T-helper 1 cell treated with Interleukin-12 subunit alpha and Interleukin-12 subunit beta and Interleukin-4 antibody, amounts not matched to agents 30 μg/mL and 1 μg/mL, for 36 hours (primary cell): ENCODE measurements around the gene TSHZ1.

Experiments
- H3K27ac Mint-ChIP-seq: one replicate; pipeline ENCODE4 v1.8.0; 2021; ENCODE audit warnings: mild to moderate bottlenecking, mixed read lengths
- H3K27me3 Mint-ChIP-seq: one replicate; pipeline ENCODE4 v1.8.0; 2021; ENCODE audit warnings: low read depth, mixed read lengths
- H3K36me3 Mint-ChIP-seq: one replicate; pipeline ENCODE4 v1.8.0; 2021; ENCODE audit warnings: low read depth, mixed read lengths
- H3K4me1 Mint-ChIP-seq: one replicate; pipeline ENCODE4 v1.8.0; 2021; ENCODE audit warnings: low read depth, mixed read lengths
- H3K4me3 Mint-ChIP-seq: one replicate; pipeline ENCODE4 v1.8.0; 2021; ENCODE audit warnings: mild to moderate bottlenecking, moderate library complexity, mixed read lengths
- H3K9me3 Mint-ChIP-seq: one replicate; pipeline ENCODE4 v1.8.0; 2021; ENCODE audit warnings: mixed read lengths

TSHZ1 gene

GRCh38 chr18:75267643-75268363 lies 57.2 kb downstream of the TSHZ1 start:
- no peaks in the 10 kb centered on the region for H3K27me3 Mint-ChIP-seq
- H3K27ac Mint-ChIP-seq, result no peak overlapping the region
- H3K4me3 Mint-ChIP-seq, result no peak overlapping the region
- H3K4me1 Mint-ChIP-seq, result peaks cover 10% of the 10 kb centered on the region
- H3K9me3 Mint-ChIP-seq, result no peaks in the 10 kb centered on the region
- H3K36me3 Mint-ChIP-seq, result no peaks in the 10 kb centered on the region

GRCh38 chr18:75268364-75268646 lies 57.7 kb downstream of the TSHZ1 start:
- Mint-ChIP-seq H3K4me3 (no peak overlapping the region), H3K27ac (no peak overlapping the region), H3K4me1 (peaks cover 10% of the 10 kb centered on the region), H3K9me3 (no peaks in the 10 kb centered on the region), H3K27me3 (no peaks in the 10 kb centered on the region), H3K36me3 (no peaks in the 10 kb centered on the region)

- Mint-ChIP-seq H3K4me1 (peaks cover 10% of the 10 kb centered on the region), H3K27ac (no peak overlapping the region), H3K36me3 (no peaks in the 10 kb centered on the region), H3K4me3 (no peak overlapping the region), H3K27me3 (no peaks in the 10 kb centered on the region), H3K9me3 (no peaks in the 10 kb centered on the region)
Measured at GRCh38 chr18:75269124-75269680, 58.6 kb downstream of the TSHZ1 start.

GRCh38 chr18:75269696-75270095 lies 59.1 kb downstream of the TSHZ1 start:
- peaks cover 10% of the 10 kb centered on the region for H3K4me1 Mint-ChIP-seq
- H3K9me3 Mint-ChIP-seq, result no peaks in the 10 kb centered on the region
- H3K27me3 Mint-ChIP-seq, result no peaks in the 10 kb centered on the region
- H3K27ac Mint-ChIP-seq, result no peak overlapping the region
- H3K4me3 Mint-ChIP-seq, result no peak overlapping the region
- H3K36me3 Mint-ChIP-seq, result no peaks in the 10 kb centered on the region

- no peaks in the 10 kb centered on the region for H3K9me3 Mint-ChIP-seq
- peaks cover 13% of the 10 kb centered on the region for H3K4me1 Mint-ChIP-seq
- no peak overlapping the region for H3K27ac Mint-ChIP-seq
- H3K36me3 Mint-ChIP-seq, result no peaks in the 10 kb centered on the region
- H3K4me3 Mint-ChIP-seq, result no peak overlapping the region
- H3K27me3 Mint-ChIP-seq, result no peaks in the 10 kb centered on the region
Measured at GRCh38 chr18:75271952-75272351, 61.4 kb downstream of the TSHZ1 start.

GRCh38 chr18:75273817-75274216 lies 63.2 kb downstream of the TSHZ1 start:
- Mint-ChIP-seq H3K27ac (no peak overlapping the region), H3K4me3 (no peak overlapping the region), H3K27me3 (no peaks in the 10 kb centered on the region), H3K36me3 (no peaks in the 10 kb centered on the region), H3K4me1 (peaks cover 7% of the 10 kb centered on the region), H3K9me3 (no peaks in the 10 kb centered on the region)

GRCh38 chr18:75275226-75275625 lies 64.6 kb downstream of the TSHZ1 start:
- Mint-ChIP-seq H3K4me3 (no peak overlapping the region), H3K9me3 (no peaks in the 10 kb centered on the region), H3K27me3 (no peaks in the 10 kb centered on the region), H3K4me1 (peaks cover 5% of the 10 kb centered on the region), H3K27ac (no peak overlapping the region), H3K36me3 (no peaks in the 10 kb centered on the region)

GRCh38 chr18:75276818-75277609 lies 66.4 kb downstream of the TSHZ1 start:
- H3K4me3 Mint-ChIP-seq, result no peak overlapping the region
- H3K4me1 Mint-ChIP-seq, result peaks cover 5% of the 10 kb centered on the region
- no peaks in the 10 kb centered on the region for H3K27me3 Mint-ChIP-seq
- H3K36me3 Mint-ChIP-seq, result no peaks in the 10 kb centered on the region
- H3K27ac Mint-ChIP-seq, result peak overlapping the region; percentile 12
- H3K9me3 Mint-ChIP-seq, result no peaks in the 10 kb centered on the region

GRCh38 chr18:75277610-75277928 lies 67.0 kb downstream of the TSHZ1 start:
- peaks cover 5% of the 10 kb centered on the region for H3K4me1 Mint-ChIP-seq
- H3K27ac Mint-ChIP-seq, result no peak overlapping the region
- H3K9me3 Mint-ChIP-seq, result no peaks in the 10 kb centered on the region
- H3K36me3 Mint-ChIP-seq, result no peaks in the 10 kb centered on the region
- no peak overlapping the region for H3K4me3 Mint-ChIP-seq
- no peaks in the 10 kb centered on the region for H3K27me3 Mint-ChIP-seq

GRCh38 chr18:75279381-75279780 lies 68.8 kb downstream of the TSHZ1 start:
- no peaks in the 10 kb centered on the region for H3K9me3 Mint-ChIP-seq
- no peak overlapping the region for H3K4me3 Mint-ChIP-seq
- no peaks in the 10 kb centered on the region for H3K27me3 Mint-ChIP-seq
- no peaks in the 10 kb centered on the region for H3K36me3 Mint-ChIP-seq
- no peak overlapping the region for H3K27ac Mint-ChIP-seq
- peaks cover 5% of the 10 kb centered on the region for H3K4me1 Mint-ChIP-seq

- Mint-ChIP-seq H3K27ac (no peak overlapping the region), H3K9me3 (no peaks in the 10 kb centered on the region), H3K36me3 (peaks cover 2% of the 10 kb centered on the region), H3K4me3 (no peak overlapping the region), H3K4me1 (peaks cover 5% of the 10 kb centered on the region), H3K27me3 (no peaks in the 10 kb centered on the region)
Measured at GRCh38 chr18:75280427-75281280, 70.1 kb downstream of the TSHZ1 start.

- Mint-ChIP-seq H3K36me3 (peaks cover 4% of the 10 kb centered on the region), H3K4me3 (no peak overlapping the region), H3K9me3 (no peaks in the 10 kb centered on the region), H3K4me1 (no peaks in the 10 kb centered on the region), H3K27me3 (no peaks in the 10 kb centered on the region), H3K27ac (no peak overlapping the region)
Measured at GRCh38 chr18:75282746-75283145, 72.1 kb downstream of the TSHZ1 start.

- Mint-ChIP-seq H3K36me3 (peaks cover 4% of the 10 kb centered on the region), H3K27me3 (no peaks in the 10 kb centered on the region), H3K4me3 (no peak overlapping the region), H3K4me1 (no peaks in the 10 kb centered on the region), H3K9me3 (no peaks in the 10 kb centered on the region), H3K27ac (no peak overlapping the region)
Measured at GRCh38 chr18:75283731-75284130, 73.1 kb downstream of the TSHZ1 start.

- Mint-ChIP-seq H3K9me3 (no peaks in the 10 kb centered on the region), H3K27ac (no peak overlapping the region), H3K27me3 (no peaks in the 10 kb centered on the region), H3K4me1 (no peaks in the 10 kb centered on the region), H3K4me3 (no peak overlapping the region), H3K36me3 (peaks cover 4% of the 10 kb centered on the region)
Measured at GRCh38 chr18:75284566-75284965, 74.0 kb downstream of the TSHZ1 start.
